Ishikawa (cell line): Measurements from ENCODE around the gene DDX49.

Source experiments
- CEBPB ChIP-seq: IDR thresholded peaks from 2 replicates; pipeline ENCODE4 v1.6.1; 2012
- CREB1 ChIP-seq: IDR thresholded peaks from 2 replicates; pipeline ENCODE4 v1.6.1; 2012; ENCODE audit warnings: low read depth
- EGR1 ChIP-seq: IDR thresholded peaks from 2 replicates; pipeline ENCODE4 v1.6.1; 2012
- EP300 ChIP-seq: IDR thresholded peaks from 2 replicates; pipeline ENCODE4 v1.6.1; 2012; ENCODE audit warnings: borderline replicate concordance
- FOXM1 ChIP-seq: IDR thresholded peaks from 2 replicates; pipeline ENCODE4 v1.6.1; 2012; ENCODE audit warnings: low read depth, borderline replicate concordance
- RAD21 ChIP-seq: IDR thresholded peaks from 2 replicates; pipeline ENCODE4 v1.6.1; 2012; ENCODE audit warnings: low read depth
- TAF1 ChIP-seq: IDR thresholded peaks from 2 replicates; pipeline ENCODE4 v1.6.1; 2012; ENCODE audit warnings: low read depth, mild to moderate bottlenecking
- TCF12 ChIP-seq: IDR thresholded peaks from 2 replicates; pipeline ENCODE4 v1.6.1; 2012; ENCODE audit warnings: low read depth
- TEAD4 ChIP-seq: IDR thresholded peaks from 2 replicates; pipeline ENCODE4 v1.6.1; 2012
- YY1 ChIP-seq: IDR thresholded peaks from 2 replicates; pipeline ENCODE4 v1.6.1; 2012; ENCODE audit warnings: low read depth
- TF ChIP-seq, protein P1 (sequence below): IDR thresholded peaks from 2 replicates; pipeline ENCODE4 v1.6.1; 2012; ENCODE audit warnings: low read depth, mild to moderate bottlenecking
- TF ChIP-seq, protein P2 (sequence below): IDR thresholded peaks from 2 replicates; pipeline ENCODE4 v1.6.1; 2012
- TF ChIP-seq, protein P3 (sequence below): IDR thresholded peaks from 2 replicates; pipeline ENCODE4 v1.6.1; 2012

DNA sequence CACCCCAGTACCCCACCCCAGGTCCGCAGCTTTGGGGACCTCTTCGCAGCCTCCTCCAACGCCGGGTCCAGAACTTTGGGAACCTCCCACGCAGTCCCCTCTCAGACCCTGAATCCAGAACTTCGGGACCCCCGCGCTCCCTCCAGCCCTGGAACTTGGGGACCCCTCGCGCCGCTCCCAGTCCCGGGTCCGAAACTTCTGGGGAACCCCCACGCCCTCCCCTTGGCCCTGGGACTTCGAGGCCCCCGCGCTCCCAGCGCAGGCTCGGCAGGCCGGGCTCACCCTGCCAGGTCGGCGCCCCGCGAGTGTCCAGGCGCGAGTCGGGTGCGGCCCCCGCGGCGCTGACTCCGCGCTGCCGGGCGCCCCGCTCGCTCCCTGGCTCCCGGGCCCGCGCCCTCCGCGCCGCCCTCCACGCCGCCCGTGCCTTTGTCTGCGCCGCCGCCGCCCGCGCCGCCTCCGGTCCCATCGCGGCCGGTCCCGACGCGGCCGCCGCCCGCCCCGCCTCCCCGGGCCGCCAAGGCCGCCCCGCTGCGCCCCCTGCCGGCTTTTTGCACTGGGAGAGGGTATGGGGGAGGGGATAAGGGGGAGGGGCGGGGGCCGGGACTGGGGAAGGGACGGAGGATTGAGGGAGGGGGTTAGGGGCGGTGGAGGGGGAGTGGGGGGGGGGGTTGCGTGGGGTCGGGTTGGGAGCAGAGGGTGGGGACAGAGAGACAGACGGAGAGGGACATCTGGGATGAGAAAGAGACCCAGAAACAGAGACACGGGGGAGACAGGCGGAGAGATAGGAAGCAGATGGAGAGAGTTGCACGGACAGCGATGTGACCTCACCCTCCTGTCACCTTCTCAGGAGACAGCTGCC, 21.5 kb downstream of the DDX49 start, which contains the start of gene HOMER3:
- TF ChIP-seq, protein P1, sequence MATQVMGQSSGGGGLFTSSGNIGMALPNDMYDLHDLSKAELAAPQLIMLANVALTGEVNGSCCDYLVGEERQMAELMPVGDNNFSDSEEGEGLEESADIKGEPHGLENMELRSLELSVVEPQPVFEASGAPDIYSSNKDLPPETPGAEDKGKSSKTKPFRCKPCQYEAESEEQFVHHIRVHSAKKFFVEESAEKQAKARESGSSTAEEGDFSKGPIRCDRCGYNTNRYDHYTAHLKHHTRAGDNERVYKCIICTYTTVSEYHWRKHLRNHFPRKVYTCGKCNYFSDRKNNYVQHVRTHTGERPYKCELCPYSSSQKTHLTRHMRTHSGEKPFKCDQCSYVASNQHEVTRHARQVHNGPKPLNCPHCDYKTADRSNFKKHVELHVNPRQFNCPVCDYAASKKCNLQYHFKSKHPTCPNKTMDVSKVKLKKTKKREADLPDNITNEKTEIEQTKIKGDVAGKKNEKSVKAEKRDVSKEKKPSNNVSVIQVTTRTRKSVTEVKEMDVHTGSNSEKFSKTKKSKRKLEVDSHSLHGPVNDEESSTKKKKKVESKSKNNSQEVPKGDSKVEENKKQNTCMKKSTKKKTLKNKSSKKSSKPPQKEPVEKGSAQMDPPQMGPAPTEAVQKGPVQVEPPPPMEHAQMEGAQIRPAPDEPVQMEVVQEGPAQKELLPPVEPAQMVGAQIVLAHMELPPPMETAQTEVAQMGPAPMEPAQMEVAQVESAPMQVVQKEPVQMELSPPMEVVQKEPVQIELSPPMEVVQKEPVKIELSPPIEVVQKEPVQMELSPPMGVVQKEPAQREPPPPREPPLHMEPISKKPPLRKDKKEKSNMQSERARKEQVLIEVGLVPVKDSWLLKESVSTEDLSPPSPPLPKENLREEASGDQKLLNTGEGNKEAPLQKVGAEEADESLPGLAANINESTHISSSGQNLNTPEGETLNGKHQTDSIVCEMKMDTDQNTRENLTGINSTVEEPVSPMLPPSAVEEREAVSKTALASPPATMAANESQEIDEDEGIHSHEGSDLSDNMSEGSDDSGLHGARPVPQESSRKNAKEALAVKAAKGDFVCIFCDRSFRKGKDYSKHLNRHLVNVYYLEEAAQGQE, result no peak
- TF ChIP-seq YY1 (no peak), CREB1 (no peak), FOXM1 (no peak), CEBPB (no peak), EGR1 (0 out of 2 replicates have a peak, but pooled peaks have one; percentile 9), TCF12 (no peak), EP300 (no peak), RAD21 (peak; percentile 18; the same call in 1 of the 2 replicates), TAF1 (no peak), TEAD4 (no peak)
- TF ChIP-seq, protein P2, sequence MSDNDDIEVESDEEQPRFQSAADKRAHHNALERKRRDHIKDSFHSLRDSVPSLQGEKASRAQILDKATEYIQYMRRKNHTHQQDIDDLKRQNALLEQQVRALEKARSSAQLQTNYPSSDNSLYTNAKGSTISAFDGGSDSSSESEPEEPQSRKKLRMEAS, result peak; percentile 35; the same call in 1 of the 2 replicates
- TF ChIP-seq, protein P3, sequence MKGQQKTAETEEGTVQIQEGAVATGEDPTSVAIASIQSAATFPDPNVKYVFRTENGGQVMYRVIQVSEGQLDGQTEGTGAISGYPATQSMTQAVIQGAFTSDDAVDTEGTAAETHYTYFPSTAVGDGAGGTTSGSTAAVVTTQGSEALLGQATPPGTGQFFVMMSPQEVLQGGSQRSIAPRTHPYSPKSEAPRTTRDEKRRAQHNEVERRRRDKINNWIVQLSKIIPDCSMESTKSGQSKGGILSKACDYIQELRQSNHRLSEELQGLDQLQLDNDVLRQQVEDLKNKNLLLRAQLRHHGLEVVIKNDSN, result no peak
